T-helper 2 cell (primary cell): ENCODE data around the gene CNOT2.

Experiments used
- DNase-seq, 5 experiments: peaks; one replicate each; pipeline versions ENCODE4 v3.0.0 to v3.0.0-alpha.2; 2012 to 2022
- total RNA-seq, 2 donors: gene quantifications; one replicate each; lab custom pipeline; 2026; lab: John Stamatoyannopoulos, UW

Gene CNOT2
- total RNA-seq: 147 to 173 reads per million in 2 donors

- peak; percentile 73 to 95 (median 86) for DNase-seq
These were observed at the start of gene CNOT2 for GRCh38 chr12:70242695-70243509. Gene CNOT2 (plus strand): TSS chr12:70243433. CDS start chr12:70278227, 34,794 bp downstream.

- DNase-seq: no peak
These were observed 49.2 kb upstream of the CNOT2 start for GRCh38 chr12:70194076-70194475.

GRCh38 chr12:70196811-70197281 lies 46.4 kb upstream of the CNOT2 start:
- no peak for DNase-seq

GRCh38 chr12:70197345-70197744 lies 45.9 kb upstream of the CNOT2 start:
- DNase-seq: no peak

- no peak for DNase-seq
These were observed 29.5 kb upstream of the CNOT2 start for GRCh38 chr12:70213707-70214106.

- DNase-seq: no peak
These were observed 28.1 kb upstream of the CNOT2 start for GRCh38 chr12:70214972-70215617.

GRCh38 chr12:70217416-70217815 lies 25.8 kb upstream of the CNOT2 start:
- DNase-seq: no peak

GRCh38 chr12:70221626-70222025 lies 21.6 kb upstream of the CNOT2 start:
- no peak for DNase-seq

GRCh38 chr12:70227911-70228310 lies 15.3 kb upstream of the CNOT2 start:
- no peak for DNase-seq

- DNase-seq: no peak
These were observed 12.2 kb upstream of the CNOT2 start for GRCh38 chr12:70230934-70231606.

GRCh38 chr12:70236990-70237389 lies 6.2 kb upstream of the CNOT2 start:
- DNase-seq: no peak

- DNase-seq: peak in 1 of 5 experiments; percentile 33
These were observed 2.6 kb upstream of the CNOT2 start for GRCh38 chr12:70240673-70241072.

- DNase-seq: no peak
These were observed 1.4 kb upstream of the CNOT2 start for GRCh38 chr12:70241845-70242244.

GRCh38 chr12:70243510-70244371 lies 508 bp downstream of the CNOT2 start:
- peak; percentile 48 to 88 (median 72) for DNase-seq

- peak in 1 of 5 experiments; percentile 18 for DNase-seq
These were observed 1.2 kb downstream of the CNOT2 start for GRCh38 chr12:70244409-70244808.

GRCh38 chr12:70245458-70245857 lies 2.2 kb downstream of the CNOT2 start:
- no peak for DNase-seq

GRCh38 chr12:70246580-70246979 lies 3.3 kb downstream of the CNOT2 start:
- DNase-seq: no peak

- DNase-seq: no peak
These were observed 4.5 kb downstream of the CNOT2 start for GRCh38 chr12:70247653-70248199.

GRCh38 chr12:70248876-70249275 lies 5.6 kb downstream of the CNOT2 start:
- DNase-seq: no peak

- DNase-seq: no peak
These were observed 6.7 kb downstream of the CNOT2 start for GRCh38 chr12:70249903-70250302.

- no peak for DNase-seq
These were observed 8.0 kb downstream of the CNOT2 start for GRCh38 chr12:70251226-70251625.

- DNase-seq: no peak
These were observed 8.4 kb downstream of the CNOT2 start for GRCh38 chr12:70251661-70252060.
